NCI-H2227 (cell line): Measurements from ENCODE around the gene EDEM1.
A peak's percentile ranks its signal among the peaks of the same experiment; 100 is the strongest.
"Not testable (repeated sequence)": the region's sequence is repeated elsewhere in the genome, so short reads cannot be mapped to it uniquely, and the experiment has no call there.

ENCODE experiments used
- DNase-seq: peaks from one replicate; lab custom pipeline; 2025; ENCODE audit not compliant: unreplicated experiment; lab: John Stamatoyannopoulos, UW

The EDEM1 gene

GRCh38 chr3:5172018-5172417 is 15.5 kb upstream of the EDEM1 start:
- DNase-seq = no peak

GRCh38 chr3:5179036-5179435 is 8.5 kb upstream of the EDEM1 start:
- not testable (repeated sequence) for DNase-seq

GRCh38 chr3:5181469-5182141 is 5.9 kb upstream of the EDEM1 start:
- no peak for DNase-seq

- not testable (repeated sequence) for DNase-seq
These were observed 3.8 kb upstream of the EDEM1 start for GRCh38 chr3:5183714-5184113.

- no peak for DNase-seq
These were observed 3.0 kb upstream of the EDEM1 start for GRCh38 chr3:5184499-5184898.

GRCh38 chr3:5185093-5185673 is 2.3 kb upstream of the EDEM1 start:
- DNase-seq = no peak

GRCh38 chr3:5186089-5186857 is 1.2 kb upstream of the EDEM1 start:
- DNase-seq = no peak

- DNase-seq = peak; percentile 11
These were observed 700 bp upstream of the EDEM1 start for GRCh38 chr3:5186858-5187155.

- peak; percentile 51 for DNase-seq
These were observed 462 bp downstream of the EDEM1 start for GRCh38 chr3:5187920-5188418.

- peak; percentile 37 for DNase-seq
These were observed 1.1 kb downstream of the EDEM1 start for GRCh38 chr3:5188419-5189221.

- no peak for DNase-seq
These were observed 2.8 kb downstream of the EDEM1 start for GRCh38 chr3:5190147-5190791.

- DNase-seq = no peak
These were observed 4.2 kb downstream of the EDEM1 start for GRCh38 chr3:5191555-5192304.

GRCh38 chr3:5192571-5193365 is 5.3 kb downstream of the EDEM1 start:
- DNase-seq = no peak

- DNase-seq = no peak
These were observed 6.8 kb downstream of the EDEM1 start for GRCh38 chr3:5194341-5194740.

- no peak for DNase-seq
These were observed 7.4 kb downstream of the EDEM1 start for GRCh38 chr3:5194801-5195509.

- DNase-seq = no peak
These were observed 8.1 kb downstream of the EDEM1 start for GRCh38 chr3:5195605-5196004.

- DNase-seq = no peak
These were observed 9.5 kb downstream of the EDEM1 start for GRCh38 chr3:5197022-5197421.

- DNase-seq = no peak
These were observed 10.2 kb downstream of the EDEM1 start for GRCh38 chr3:5197470-5198312.
